SHP77 (cell line): ENCODE data around the gene DIRAS3.
"Not testable (repeated sequence)": the region's sequence is repeated elsewhere in the genome, so short reads cannot be mapped to it uniquely, and the experiment has no call there.

Experiments used
- DNase-seq, 2 experiments: peaks; one replicate each; lab custom pipeline; 2025; lab: John Stamatoyannopoulos, UW

The DIRAS3 gene

GRCh38 chr1:68024635-68025338 is 25.6 kb downstream of the DIRAS3 start:
- no peak for DNase-seq

DNA sequence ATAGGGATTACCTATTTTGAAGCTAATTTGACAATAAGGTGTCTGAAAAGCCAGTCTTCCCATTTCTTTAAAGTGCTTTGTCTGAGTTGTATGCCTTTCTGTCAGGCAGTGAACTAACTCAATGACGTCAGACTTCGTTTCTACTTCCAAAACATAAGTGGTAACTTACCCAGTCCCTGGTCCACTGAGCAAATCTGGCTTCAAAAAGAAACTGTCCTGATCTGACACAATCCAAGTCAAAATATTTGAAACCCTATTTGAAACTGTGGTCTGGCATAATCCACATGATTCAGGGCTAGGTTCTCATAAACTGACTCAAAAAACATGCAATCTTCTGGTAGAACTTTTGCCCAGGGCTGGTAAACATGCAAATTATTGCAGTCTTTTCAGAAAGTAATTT is 34.0 kb downstream of the DIRAS3 start:
- DNase-seq, result no peak

GRCh38 chr1:68015971-68016370 is 34.5 kb downstream of the DIRAS3 start:
- no peak for DNase-seq

DNA sequence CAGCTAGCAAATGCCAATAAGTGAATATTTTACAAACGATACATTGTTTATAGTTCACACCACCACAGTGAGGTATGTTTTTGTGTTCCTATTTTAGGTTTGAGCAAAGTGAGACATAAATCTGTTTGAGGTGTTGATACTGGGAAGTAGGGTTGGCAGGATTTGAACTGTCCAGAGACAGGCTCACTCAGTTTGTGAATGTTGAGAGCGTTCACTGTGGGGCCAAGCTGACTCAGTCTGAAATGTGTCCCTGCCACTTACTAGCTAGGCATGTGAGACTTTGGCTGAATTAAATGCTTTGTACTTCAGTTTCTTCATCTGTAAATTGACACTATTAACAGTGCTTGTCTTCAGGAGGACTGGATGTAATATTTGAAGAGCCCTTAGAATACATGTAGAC is 35.1 kb downstream of the DIRAS3 start:
- no peak for DNase-seq

DNA sequence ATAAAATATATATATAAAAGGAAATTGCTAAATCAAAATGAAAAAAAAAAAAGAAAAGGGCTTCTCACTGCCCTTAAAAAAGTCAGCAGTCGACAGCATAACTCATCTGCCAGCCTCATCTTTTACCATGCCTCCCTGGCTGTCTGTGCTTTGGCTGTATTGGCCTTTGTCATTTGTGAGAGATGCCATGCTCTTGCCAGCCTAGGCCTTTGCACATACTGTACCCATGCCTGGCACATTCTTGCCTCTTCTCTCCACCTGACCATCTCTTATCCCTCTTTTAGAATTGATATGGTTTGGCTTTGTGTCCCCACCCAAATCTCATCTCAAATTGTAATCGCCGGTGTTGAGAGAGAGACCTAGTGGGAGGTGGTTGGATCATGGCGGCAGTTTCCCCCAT is 37.1 kb downstream of the DIRAS3 start:
- DNase-seq, result no peak

DNA sequence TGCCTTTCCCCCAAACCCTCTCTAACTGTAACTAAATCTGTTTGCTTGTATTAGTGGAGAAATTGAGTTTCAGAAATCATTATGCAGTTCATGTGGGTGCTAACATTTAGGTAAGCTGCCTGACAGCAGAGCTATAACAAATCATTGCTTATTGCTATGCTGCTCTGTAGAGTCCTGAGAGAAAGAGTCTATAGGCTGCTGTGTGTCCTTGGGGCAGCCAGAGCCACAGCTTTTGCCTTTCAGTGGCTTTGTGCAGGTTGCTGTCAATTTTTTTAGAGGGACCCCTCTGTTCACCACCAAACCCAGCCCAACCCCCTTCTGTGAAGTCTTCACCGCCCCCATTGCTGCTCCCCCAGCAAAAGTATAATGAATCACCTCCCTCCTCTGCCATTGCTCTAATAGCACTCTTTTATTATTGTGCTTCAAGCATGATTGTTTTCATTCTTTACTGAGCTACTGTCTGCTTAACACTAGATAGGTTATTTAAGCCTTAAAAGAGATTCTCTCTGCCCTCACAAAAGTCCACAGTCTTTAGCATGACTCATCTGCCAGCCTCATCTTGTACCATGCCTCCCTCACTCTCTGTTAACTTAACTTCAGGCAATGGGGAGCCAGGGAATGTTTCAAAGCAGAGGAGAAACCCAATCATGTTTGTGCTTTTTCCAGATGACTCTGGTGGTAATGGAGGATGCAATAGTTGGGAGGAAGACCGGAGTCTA is 38.6 kb downstream of the DIRAS3 start:
- DNase-seq, result no peak

- DNase-seq, result no peak
These were observed 39.9 kb downstream of the DIRAS3 start for GRCh38 chr1:68010543-68010942.

GRCh38 chr1:68010090-68010489 is 40.3 kb downstream of the DIRAS3 start:
- DNase-seq, result peak; percentile 8 to 9

- DNase-seq, result not testable (repeated sequence)
These were observed 46.8 kb downstream of the DIRAS3 start for GRCh38 chr1:68003626-68004025.

- DNase-seq, result no peak
These were observed 50.2 kb downstream of the DIRAS3 start for GRCh38 chr1:68000191-68000590.

GRCh38 chr1:67997746-67998145 is 52.7 kb downstream of the DIRAS3 start:
- DNase-seq, result no peak
